BLaER1 treated with 17β-estradiol and CSF1 and Interleukin-3, amounts not matched to agents 10 nM and 100 nM (cell line): Measurements from ENCODE around the gene ABCC3.
A peak's percentile ranks its signal among the peaks of the same experiment; 100 is the strongest.

Source experiments
- H3K27ac ChIP-seq, 11 experiments: shearing (Covaris generic); formaldehyde crosslinking; 2 replicates each; pipeline ENCODE4 v1.8.1; 2022
- H3K27me3 ChIP-seq, 11 experiments: shearing (Covaris generic); formaldehyde crosslinking; 2 replicates each; pipeline ENCODE4 v1.8.1; 2022
- H3K36me3 ChIP-seq, 11 experiments: shearing (Covaris generic); formaldehyde crosslinking; 2 replicates each; pipeline ENCODE4 v1.8.1; 2022
- H3K4me1 ChIP-seq, 10 experiments: shearing (Covaris generic); formaldehyde crosslinking; 2 replicates each; pipeline ENCODE4 v1.8.1; 2022
- H3K4me2 ChIP-seq, 11 experiments: shearing (Covaris generic); formaldehyde crosslinking; 2 replicates each; pipeline ENCODE4 v1.8.1; 2022
- H3K4me3 ChIP-seq, 10 experiments: shearing (Covaris generic); formaldehyde crosslinking; 2 replicates each; pipeline ENCODE4 v1.8.1; 2022
- H3K9ac ChIP-seq, 11 experiments: shearing (Covaris generic); formaldehyde crosslinking; 2 replicates each; pipeline ENCODE4 v1.8.1; 2022
- H3K9me3 ChIP-seq, 11 experiments: shearing (Covaris generic); formaldehyde crosslinking; replicated peaks in 1 of 11; 2 replicates each; pipeline ENCODE4 v1.8.1; 2022
- H4K20me1 ChIP-seq, 11 experiments: shearing (Covaris generic); formaldehyde crosslinking; 2 replicates each; pipeline ENCODE4 v1.8.1; 2022
- Cebpa-rat ChIP-seq, 11 experiments: shearing (Covaris generic); IDR thresholded peaks; 2 replicates each; pipeline ENCODE4 v1.8.1; 2022

ABCC3 gene

GRCh38 chr17:50614471-50615051 lies 20.1 kb upstream of the ABCC3 start:
- no peak overlapping the region for H3K27ac ChIP-seq
- no peaks in the 10 kb centered on the region for H3K9me3 ChIP-seq
- peaks cover 18 to 34% (median 24%) of the 10 kb centered on the region in 10 experiments for H3K4me1 ChIP-seq
- peak overlapping the region in 1 of 11 experiments; percentile 33; a peak in 1 of 22 replicates for H3K9ac ChIP-seq
- no peak for TF ChIP-seq Cebpa-rat (IDR thresholded peaks at IDR 0.05)
- no peak overlapping the region for H3K4me3 ChIP-seq
- no peaks in the 10 kb centered on the region for H3K27me3 ChIP-seq
- peak overlapping the region in 10 of 11 experiments; percentile 28 to 80 (median 52); a peak in 16 of 22 replicates for H3K4me2 ChIP-seq
- no peaks in the 10 kb centered on the region for H4K20me1 ChIP-seq
- H3K36me3 ChIP-seq = no peaks in the 10 kb centered on the region

GRCh38 chr17:50615828-50616227 lies 18.9 kb upstream of the ABCC3 start:
- no peak overlapping the region for H3K27ac ChIP-seq
- H3K27me3 ChIP-seq = no peaks in the 10 kb centered on the region
- no peaks in the 10 kb centered on the region for H4K20me1 ChIP-seq
- H3K4me2 ChIP-seq = no peak overlapping the region
- no peak overlapping the region for H3K9ac ChIP-seq
- peaks cover 22 to 46% (median 34%) of the 10 kb centered on the region in 10 experiments for H3K4me1 ChIP-seq
- no peak overlapping the region for H3K4me3 ChIP-seq
- no peaks in the 10 kb centered on the region for H3K9me3 ChIP-seq
- no peaks in the 10 kb centered on the region for H3K36me3 ChIP-seq
- TF ChIP-seq Cebpa-rat (IDR thresholded peaks at IDR 0.05) = no peak

DNA sequence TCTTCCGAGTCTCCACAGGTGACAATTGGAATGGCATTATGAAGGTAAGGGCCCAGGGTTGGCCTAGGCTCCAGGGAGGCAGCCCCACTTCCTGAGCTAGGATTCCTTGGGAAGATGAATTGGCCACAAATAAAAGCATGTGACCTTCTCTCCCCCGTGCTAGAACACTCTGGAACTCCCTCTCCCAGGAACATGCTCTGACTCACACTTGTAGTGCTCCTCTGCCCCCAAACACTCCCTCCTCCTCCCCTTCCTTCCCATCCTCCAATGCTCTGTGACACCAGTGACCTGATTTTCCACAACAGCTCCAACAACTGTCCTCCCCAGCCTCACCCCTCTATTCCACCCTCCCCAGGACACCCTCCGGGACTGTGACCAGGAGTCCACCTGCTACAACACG lies 16.4 kb upstream of the ABCC3 start:
- Histone ChIP-seq H3K4me3 (no peak overlapping the region), H3K9ac (0 out of 22 replicates have a peak overlapping the region, but pooled peaks of 1 of the 11 experiments have one; percentile 2), H3K27ac (peak overlapping the region in 5 of 11 experiments; percentile 55 to 80 (median 71); a peak in 7 of 22 replicates), H3K36me3 (no peaks in the 10 kb centered on the region), H4K20me1 (no peaks in the 10 kb centered on the region), H3K9me3 (no peaks in the 10 kb centered on the region), H3K4me2 (peak overlapping the region in 6 of 11 experiments; percentile 49 to 90 (median 82); a peak in 12 of 22 replicates), H3K4me1 (peaks cover 22 to 55% (median 39%) of the 10 kb centered on the region in 10 experiments), H3K27me3 (no peaks in the 10 kb centered on the region)
- TF ChIP-seq Cebpa-rat (IDR thresholded peaks at IDR 0.05) = no peak

- peak overlapping the region in 9 of 11 experiments; percentile 6 to 80 (median 57); a peak in 15 of 22 replicates for H3K27ac ChIP-seq
- H3K9ac ChIP-seq = peak overlapping the region in 5 of 11 experiments; percentile 14 to 56 (median 33); a peak in 6 of 22 replicates
- no peaks in the 10 kb centered on the region for H3K27me3 ChIP-seq
- H3K36me3 ChIP-seq = no peaks in the 10 kb centered on the region
- H3K9me3 ChIP-seq = no peaks in the 10 kb centered on the region
- H3K4me3 ChIP-seq = no peak overlapping the region
- peaks cover 19 to 52% (median 36%) of the 10 kb centered on the region in 10 experiments for H3K4me1 ChIP-seq
- peak overlapping the region; percentile 49 to 90 (median 59) for H3K4me2 ChIP-seq
- no peaks in the 10 kb centered on the region for H4K20me1 ChIP-seq
- TF ChIP-seq Cebpa-rat (IDR thresholded peaks at IDR 0.05) = no peak
These were observed 15.7 kb upstream of the ABCC3 start for GRCh38 chr17:50618941-50619340.

GRCh38 chr17:50619489-50619888 lies 15.2 kb upstream of the ABCC3 start:
- no peak overlapping the region for H3K4me3 ChIP-seq
- H3K36me3 ChIP-seq = no peaks in the 10 kb centered on the region
- no peak for TF ChIP-seq Cebpa-rat (IDR thresholded peaks at IDR 0.05)
- H3K9me3 ChIP-seq = no peaks in the 10 kb centered on the region
- H3K9ac ChIP-seq = peak overlapping the region in 5 of 11 experiments; percentile 14 to 56 (median 44); a peak in 9 of 22 replicates
- no peaks in the 10 kb centered on the region for H3K27me3 ChIP-seq
- peaks cover 15 to 50% (median 32%) of the 10 kb centered on the region in 10 experiments for H3K4me1 ChIP-seq
- H3K4me2 ChIP-seq = peak overlapping the region; percentile 49 to 90 (median 59)
- peak overlapping the region in 8 of 11 experiments; percentile 28 to 80 (median 64); a peak in 14 of 22 replicates for H3K27ac ChIP-seq
- no peaks in the 10 kb centered on the region for H4K20me1 ChIP-seq

DNA sequence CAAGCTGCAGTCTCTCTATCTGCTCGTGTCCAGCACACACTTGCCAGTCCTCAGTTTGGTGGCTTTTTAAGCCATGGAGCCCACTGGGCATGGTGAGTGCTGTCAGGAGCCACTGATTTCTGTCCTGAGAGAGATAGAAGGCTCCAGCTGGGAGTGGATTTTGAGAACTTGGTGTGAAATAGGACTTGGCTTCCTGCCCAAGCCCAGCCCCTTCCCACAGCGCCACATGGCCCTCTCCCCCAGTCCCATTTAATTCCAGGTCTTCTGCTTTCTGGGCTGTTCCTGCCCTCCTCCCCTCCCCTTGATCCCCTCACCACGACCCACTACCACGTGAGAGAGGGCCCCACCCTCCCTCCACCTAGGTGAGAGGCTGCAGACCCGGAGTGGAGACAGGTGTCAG lies 14.4 kb upstream of the ABCC3 start:
- peak overlapping the region in 6 of 11 experiments; percentile 59 to 90 (median 82); a peak in 10 of 22 replicates for H3K4me2 ChIP-seq
- no peaks in the 10 kb centered on the region for H3K9me3 ChIP-seq
- H4K20me1 ChIP-seq = no peaks in the 10 kb centered on the region
- H3K36me3 ChIP-seq = no peaks in the 10 kb centered on the region
- peaks cover 19 to 57% (median 36%) of the 10 kb centered on the region in 10 experiments for H3K4me1 ChIP-seq
- no peaks in the 10 kb centered on the region for H3K27me3 ChIP-seq
- peak overlapping the region in 4 of 11 experiments; percentile 71 to 80 (median 72); a peak in 8 of 22 replicates for H3K27ac ChIP-seq
- H3K9ac ChIP-seq = peak overlapping the region in 3 of 11 experiments; percentile 33 to 56 (median 44); a peak in 4 of 22 replicates
- no peak overlapping the region for H3K4me3 ChIP-seq
- no peak for TF ChIP-seq Cebpa-rat (IDR thresholded peaks at IDR 0.05)

DNA sequence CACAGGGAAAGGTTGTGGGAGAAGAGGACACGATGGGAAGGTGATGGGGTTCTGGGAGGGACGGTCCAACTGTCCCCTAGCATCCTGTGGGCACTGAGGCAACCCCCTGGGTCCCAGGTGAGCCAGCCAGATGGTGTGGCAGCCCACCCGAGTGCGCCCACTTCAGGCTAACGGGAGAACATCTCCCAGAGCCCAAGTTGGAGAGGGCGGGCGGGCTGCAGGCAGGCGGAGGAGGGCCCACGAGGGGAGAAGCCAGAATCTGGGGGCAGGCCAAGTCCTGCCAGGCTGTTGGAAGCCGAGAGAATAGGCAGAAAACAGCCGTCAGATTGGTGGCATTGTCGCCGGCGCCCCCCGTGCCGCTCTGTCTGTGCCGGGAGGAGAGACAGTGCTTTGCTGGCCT lies 13.8 kb upstream of the ABCC3 start:
- Histone ChIP-seq H3K9me3 (no peaks in the 10 kb centered on the region), H3K27ac (no peak overlapping the region), H3K36me3 (no peaks in the 10 kb centered on the region), H3K4me3 (no peak overlapping the region), H3K27me3 (no peaks in the 10 kb centered on the region), H3K4me1 (peaks cover 26 to 63% (median 42%) of the 10 kb centered on the region in 10 experiments), H3K4me2 (peak overlapping the region in 4 of 11 experiments; percentile 79 to 90 (median 86); a peak in 6 of 22 replicates), H3K9ac (no peak overlapping the region), H4K20me1 (no peaks in the 10 kb centered on the region)
- no peak for TF ChIP-seq Cebpa-rat (IDR thresholded peaks at IDR 0.05)

DNA sequence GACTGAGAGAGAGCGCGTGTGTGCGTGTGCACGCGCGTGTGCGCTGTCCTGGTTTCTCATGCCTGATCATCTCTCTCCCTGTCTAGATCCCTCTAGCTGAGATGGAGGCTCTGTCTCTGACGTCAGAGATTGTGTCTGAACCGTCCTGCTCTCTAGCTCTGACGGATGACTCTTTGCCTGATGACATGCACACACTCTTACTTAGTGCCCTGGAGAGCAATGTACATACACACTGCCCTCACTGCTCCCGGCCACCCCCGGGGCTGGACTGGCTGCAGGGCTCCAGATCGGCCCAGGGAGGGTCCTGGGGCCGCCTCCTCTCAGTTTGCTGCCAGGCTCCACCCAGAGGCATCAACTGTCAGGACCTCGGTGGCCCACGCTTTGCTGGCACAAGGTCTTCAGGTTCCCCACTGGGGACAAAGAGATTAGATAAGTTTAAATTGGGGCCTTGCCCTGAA lies 13.1 kb upstream of the ABCC3 start:
- TF ChIP-seq Cebpa-rat (IDR thresholded peaks at IDR 0.05) = no peak
- H3K36me3 ChIP-seq = no peaks in the 10 kb centered on the region
- no peak overlapping the region; a peak in 1 of 22 replicates for H3K9ac ChIP-seq
- peaks cover 33 to 70% (median 50%) of the 10 kb centered on the region in 10 experiments for H3K4me1 ChIP-seq
- peak overlapping the region in 5 of 11 experiments; percentile 24 to 90 (median 82); a peak in 8 of 22 replicates for H3K4me2 ChIP-seq
- no peaks in the 10 kb centered on the region for H3K27me3 ChIP-seq
- no peak overlapping the region for H3K4me3 ChIP-seq
- H4K20me1 ChIP-seq = no peaks in the 10 kb centered on the region
- no peak overlapping the region for H3K27ac ChIP-seq
- no peaks in the 10 kb centered on the region for H3K9me3 ChIP-seq

DNA sequence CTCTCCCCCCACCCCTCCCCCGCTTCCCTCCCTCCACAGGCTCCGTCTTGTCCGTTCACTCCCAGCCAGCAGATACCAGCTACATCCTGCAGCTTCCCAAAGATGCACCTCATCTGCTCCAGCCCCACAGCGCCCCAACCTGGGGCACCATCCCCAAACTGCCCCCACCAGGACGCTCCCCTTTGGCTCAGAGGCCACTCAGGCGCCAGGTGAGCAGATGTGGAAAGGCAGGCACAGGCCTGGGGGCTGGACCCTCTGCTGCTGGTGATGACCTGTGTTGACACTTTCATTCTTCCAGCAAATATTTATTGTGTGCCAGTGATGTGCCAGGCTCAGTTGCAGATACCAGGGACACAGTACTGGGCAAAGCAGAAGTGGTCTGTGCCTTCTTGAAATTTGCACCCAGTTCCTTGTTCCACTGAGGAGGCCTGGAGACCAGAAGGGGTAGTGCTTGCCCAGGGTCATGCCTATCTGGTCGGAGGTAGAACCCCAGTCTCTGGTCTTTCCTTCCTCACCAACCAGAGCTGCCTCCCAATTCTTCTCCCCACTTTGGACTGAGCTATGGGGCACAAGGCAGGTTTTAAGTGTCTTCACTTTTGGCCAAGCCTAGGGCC lies 10.3 kb upstream of the ABCC3 start:
- H3K4me2 ChIP-seq = peak overlapping the region in 7 of 11 experiments; percentile 38 to 84 (median 69); a peak in 9 of 22 replicates
- H3K4me3 ChIP-seq = no peak overlapping the region
- peaks cover 36 to 60% (median 50%) of the 10 kb centered on the region in 10 experiments for H3K4me1 ChIP-seq
- no peak for TF ChIP-seq Cebpa-rat (IDR thresholded peaks at IDR 0.05)
- peaks cover 0 to 8% (median 0%) of the 10 kb centered on the region in 11 experiments; a peak in 1 of 22 replicates for H3K27me3 ChIP-seq
- no peaks in the 10 kb centered on the region for H3K36me3 ChIP-seq
- no peaks in the 10 kb centered on the region for H3K9me3 ChIP-seq
- no peak overlapping the region for H3K27ac ChIP-seq
- no peaks in the 10 kb centered on the region; a peak in 1 of 22 replicates for H4K20me1 ChIP-seq
- H3K9ac ChIP-seq = no peak overlapping the region
